HEK293 (cell line): Measurements from ENCODE around the gene PHACTR1.

Source experiments
- CTCF ChIA-PET: fragments of 350-600 bp; formaldehyde crosslinking; extraction: SDS; loops from one replicate; lab custom pipeline; 2021; ENCODE audit warnings: antibody characterized with exemption; lab: Yijun Ruan, JAX
- POLR2A ChIA-PET: fragments of 300-600 bp; formaldehyde crosslinking; extraction: SDS; loops from one replicate; lab custom pipeline; 2020; ENCODE audit warnings: antibody characterized with exemption, inconsistent platforms; lab: Yijun Ruan, JAX
- H3K27ac ChIP-seq: fragments of 200-500 bp; sonication (Bioruptor generic); 2 replicates; pipeline ENCODE4 v1.5.1; 2014; ENCODE audit warnings: low read depth, low read length, control low read depth, inconsistent platforms; ENCODE audit errors: extremely low read depth
- H3K36me3 ChIP-seq, 2 experiments: fragments of 200-500 bp in 1 of 2; sonication (Bioruptor generic) in 1 of 2; 1 replicate in 1 of 2; 2 replicates in 1 of 2; pipeline ENCODE4 v1.5.1; 2014 to 2017; ENCODE audit warnings: inconsistent platforms in 2 of 2, low read length in 2 of 2; ENCODE audit not compliant: control insufficient read depth in 2 of 2, insufficient read depth in 1 of 2
- H3K4me1 ChIP-seq: fragments of 200-500 bp; sonication (Bioruptor generic); 2 replicates; pipeline ENCODE4 v1.5.1; 2014; ENCODE audit warnings: mild to moderate bottlenecking, low read length, inconsistent platforms; ENCODE audit not compliant: control insufficient read depth, insufficient read depth
- H3K4me3 ChIP-seq: 2 replicates; pipeline ENCODE4 v1.5.1; 2011; ENCODE audit warnings: low read depth, mild to moderate bottlenecking, control low read depth, low read length, moderate library complexity
- H3K9me3 ChIP-seq: fragments of 200-500 bp; sonication (Bioruptor generic); 2 replicates; pipeline ENCODE4 v1.5.1; 2014; ENCODE audit warnings: low read depth, low read length, inconsistent platforms; ENCODE audit not compliant: control insufficient read depth, insufficient read depth
- ZBTB49 ChIP-seq: fragments of 450-650 bp; formaldehyde crosslinking; IDR thresholded peaks from 2 replicates; pipeline ENCODE4 v1.5.1; 2016; ENCODE audit warnings: missing biosample characterization, missing genetic modification characterization, low read depth
- ZFP3 ChIP-seq: fragments of 450-650 bp; formaldehyde crosslinking; IDR thresholded peaks from 2 replicates; pipeline ENCODE4 v1.5.1; 2016; ENCODE audit warnings: low read depth, missing biosample characterization, missing genetic modification characterization
- ZFP37 ChIP-seq: fragments of 450-650 bp; formaldehyde crosslinking; IDR thresholded peaks from 2 replicates; pipeline ENCODE4 v1.5.1; 2016; ENCODE audit warnings: missing biosample characterization, missing genetic modification characterization
- ZNF112 ChIP-seq: fragments of 450-650 bp; formaldehyde crosslinking; IDR thresholded peaks from 2 replicates; pipeline ENCODE4 v1.5.0; 2017; ENCODE audit warnings: missing biosample characterization, missing genetic modification characterization
- ZNF133 ChIP-seq: fragments of 450-650 bp; formaldehyde crosslinking; IDR thresholded peaks from 2 replicates; pipeline ENCODE4 v1.5.1; 2016; ENCODE audit warnings: missing biosample characterization, missing genetic modification characterization
- ZNF157 ChIP-seq: fragments of 450-650 bp; formaldehyde crosslinking; IDR thresholded peaks from 2 replicates; pipeline ENCODE4 v1.5.1; 2016; ENCODE audit warnings: missing biosample characterization, missing genetic modification characterization
- ZNF223 ChIP-seq: fragments of 450-650 bp; formaldehyde crosslinking; IDR thresholded peaks from 2 replicates; pipeline ENCODE4 v1.5.1; 2016; ENCODE audit warnings: missing biosample characterization, missing genetic modification characterization
- ZNF354C ChIP-seq: fragments of 450-650 bp; formaldehyde crosslinking; IDR thresholded peaks from 2 replicates; pipeline ENCODE4 v1.5.1; 2016; ENCODE audit warnings: missing biosample characterization, missing genetic modification characterization, low read depth, borderline replicate concordance
- ZNF501 ChIP-seq: fragments of 450-650 bp; formaldehyde crosslinking; IDR thresholded peaks from 2 replicates; pipeline ENCODE4 v1.5.1; 2016; ENCODE audit warnings: missing biosample characterization, missing genetic modification characterization
- ZNF510 ChIP-seq: fragments of 450-650 bp; formaldehyde crosslinking; IDR thresholded peaks from 2 replicates; pipeline ENCODE4 v1.5.1; 2018; ENCODE audit warnings: mild to moderate bottlenecking, missing genetic modification characterization, missing biosample characterization; ENCODE audit not compliant: insufficient replicate concordance
- ZNF544 ChIP-seq: fragments of 450-650 bp; formaldehyde crosslinking; IDR thresholded peaks from 2 replicates; pipeline ENCODE4 v1.5.0; 2017; ENCODE audit warnings: missing biosample characterization, missing genetic modification characterization
- ZNF629 ChIP-seq: fragments of 450-650 bp; formaldehyde crosslinking; IDR thresholded peaks from 2 replicates; pipeline ENCODE4 v1.5.1; 2017; ENCODE audit warnings: missing biosample characterization, missing genetic modification characterization
- ZNF658 ChIP-seq: fragments of 450-650 bp; formaldehyde crosslinking; IDR thresholded peaks from 2 replicates; pipeline ENCODE4; 2016; ENCODE audit warnings: missing biosample characterization, missing genetic modification characterization
- ZNF747 ChIP-seq: fragments of 450-650 bp; formaldehyde crosslinking; IDR thresholded peaks from 2 replicates; pipeline ENCODE4 v1.5.1; 2016; ENCODE audit warnings: missing biosample characterization, missing genetic modification characterization
- ZNF843 ChIP-seq: fragments of 450-650 bp; formaldehyde crosslinking; IDR thresholded peaks from 2 replicates; pipeline ENCODE4 v1.5.1; 2016; ENCODE audit warnings: missing biosample characterization, missing genetic modification characterization
- TF ChIP-seq, protein P1 (sequence below): fragments of 450-650 bp; formaldehyde crosslinking; IDR thresholded peaks from 2 replicates; pipeline ENCODE4 v1.5.1; 2016; ENCODE audit warnings: missing biosample characterization, missing genetic modification characterization, borderline replicate concordance

The PHACTR1 gene

DNA sequence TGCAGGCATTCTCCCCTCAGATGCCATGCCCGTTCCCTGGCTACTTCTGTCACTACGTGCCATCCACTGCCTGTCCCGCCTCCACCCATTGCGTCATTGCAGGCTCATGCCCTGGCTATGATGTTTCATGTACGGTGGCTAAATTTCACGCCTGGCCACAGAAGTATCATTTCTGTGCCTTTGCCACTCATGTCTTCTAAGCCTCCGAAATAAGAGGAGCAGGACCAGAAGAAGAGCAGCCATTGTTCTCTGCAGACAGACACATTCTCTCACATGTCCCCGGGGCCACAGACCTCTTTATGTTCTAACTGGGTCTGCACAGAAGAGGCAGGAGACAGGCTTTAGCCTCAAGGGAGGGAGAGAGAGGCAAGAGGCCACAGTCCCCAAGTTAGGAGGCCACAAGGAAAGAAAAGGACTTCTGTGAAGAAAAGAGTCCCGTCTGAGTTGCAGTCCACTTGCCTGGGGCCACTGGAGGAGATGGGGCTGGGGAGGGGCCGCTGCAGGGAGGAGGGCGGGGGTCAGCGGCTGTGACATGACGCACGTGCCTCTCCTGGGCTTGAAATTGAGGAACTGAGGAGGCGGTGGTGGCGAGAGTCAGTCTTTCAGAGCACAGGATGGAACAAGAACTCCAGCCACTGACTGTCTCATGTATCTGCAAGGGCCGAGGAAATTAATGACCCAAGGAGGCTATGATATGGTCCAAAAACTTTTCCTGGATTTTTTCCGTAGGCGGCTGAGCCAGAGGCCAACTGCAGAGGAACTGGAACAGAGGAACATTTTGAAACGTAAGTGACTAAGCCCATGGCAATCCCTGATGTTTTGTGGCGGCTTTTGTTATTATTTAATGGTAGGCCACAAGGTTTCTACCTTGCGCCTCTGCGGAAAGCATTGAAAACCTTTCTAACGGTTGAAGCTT, 555.8 kb downstream of the PHACTR1 start:
- CTCF ChIA-PET = no interaction called here
- no peak overlapping the region for H3K4me3 ChIP-seq
- no peak overlapping the region for H3K27ac ChIP-seq
- 0 out of 2 replicates have a peak, but pooled peaks cover 2% of the 10 kb centered on the region for H3K4me1 ChIP-seq
- TF ChIP-seq ZNF510 (tag by site-specific recombination) (no peak), ZNF544 (no peak), ZNF157 (tag by site-specific recombination) (no peak), ZNF501 (tag by site-specific recombination) (no peak), ZNF112 (tag by site-specific recombination) (no peak), ZNF223 (no peak), ZNF133 (tag by site-specific recombination) (no peak), ZFP37 (tag by site-specific recombination) (no peak), ZNF747 (tag by site-specific recombination) (no peak), ZBTB49 (tag by site-specific recombination) (no peak), ZNF658 (tag by site-specific recombination) (no peak), ZNF843 (tag by site-specific recombination) (no peak), ZNF354C (tag by site-specific recombination) (no peak), ZNF629 (tag by site-specific recombination) (no peak)
- TF ChIP-seq, protein P1, sequence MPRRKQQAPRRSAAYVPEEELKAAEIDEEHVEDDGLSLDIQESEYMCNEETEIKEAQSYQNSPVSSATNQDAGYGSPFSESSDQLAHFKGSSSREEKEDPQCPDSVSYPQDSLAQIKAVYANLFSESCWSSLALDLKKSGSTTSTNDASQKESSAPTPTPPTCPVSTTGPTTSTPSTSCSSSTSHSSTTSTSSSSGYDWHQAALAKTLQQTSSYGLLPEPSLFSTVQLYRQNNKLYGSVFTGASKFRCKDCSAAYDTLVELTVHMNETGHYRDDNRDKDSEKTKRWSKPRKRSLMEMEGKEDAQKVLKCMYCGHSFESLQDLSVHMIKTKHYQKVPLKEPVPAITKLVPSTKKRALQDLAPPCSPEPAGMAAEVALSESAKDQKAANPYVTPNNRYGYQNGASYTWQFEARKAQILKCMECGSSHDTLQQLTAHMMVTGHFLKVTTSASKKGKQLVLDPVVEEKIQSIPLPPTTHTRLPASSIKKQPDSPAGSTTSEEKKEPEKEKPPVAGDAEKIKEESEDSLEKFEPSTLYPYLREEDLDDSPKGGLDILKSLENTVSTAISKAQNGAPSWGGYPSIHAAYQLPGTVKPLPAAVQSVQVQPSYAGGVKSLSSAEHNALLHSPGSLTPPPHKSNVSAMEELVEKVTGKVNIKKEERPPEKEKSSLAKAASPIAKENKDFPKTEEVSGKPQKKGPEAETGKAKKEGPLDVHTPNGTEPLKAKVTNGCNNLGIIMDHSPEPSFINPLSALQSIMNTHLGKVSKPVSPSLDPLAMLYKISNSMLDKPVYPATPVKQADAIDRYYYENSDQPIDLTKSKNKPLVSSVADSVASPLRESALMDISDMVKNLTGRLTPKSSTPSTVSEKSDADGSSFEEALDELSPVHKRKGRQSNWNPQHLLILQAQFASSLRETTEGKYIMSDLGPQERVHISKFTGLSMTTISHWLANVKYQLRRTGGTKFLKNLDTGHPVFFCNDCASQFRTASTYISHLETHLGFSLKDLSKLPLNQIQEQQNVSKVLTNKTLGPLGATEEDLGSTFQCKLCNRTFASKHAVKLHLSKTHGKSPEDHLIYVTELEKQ (tag by site-specific recombination) = no peak
- H3K36me3 ChIP-seq = no peaks in the 10 kb centered on the region
- H3K9me3 ChIP-seq = no peaks in the 10 kb centered on the region
- POLR2A ChIA-PET = no interaction called here

DNA sequence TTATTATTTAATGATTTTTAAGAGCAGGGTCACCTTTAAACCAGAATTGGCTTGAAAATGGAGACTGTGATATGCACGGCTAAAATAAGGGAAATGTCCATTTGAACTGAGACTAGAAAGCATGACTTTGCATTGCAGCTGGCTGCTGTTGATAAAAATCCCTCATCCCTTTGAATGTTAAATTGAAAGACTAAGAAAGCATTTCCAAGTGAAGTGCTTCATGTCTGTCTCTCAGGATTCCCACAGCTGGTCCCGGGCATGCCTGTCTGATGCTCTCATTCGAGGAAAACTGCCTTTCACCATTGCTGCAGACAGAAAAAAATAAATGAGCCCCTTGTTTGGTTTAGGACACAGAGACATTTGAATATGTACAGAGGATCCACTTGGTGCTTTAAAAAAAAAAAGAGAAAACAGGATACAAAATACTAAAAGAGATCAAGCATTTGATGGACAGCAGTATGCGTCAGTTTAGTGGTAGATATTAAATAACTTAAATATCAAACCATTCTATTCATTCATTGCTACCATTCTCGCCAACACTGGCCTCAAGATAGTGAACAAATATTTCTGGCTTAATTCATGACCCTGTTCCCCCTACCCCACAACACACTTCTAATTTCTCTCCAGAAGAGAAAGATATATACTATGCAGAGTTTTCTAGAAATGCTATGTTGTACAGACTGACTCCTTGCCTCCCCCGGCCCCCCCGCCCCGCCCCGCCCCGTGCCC, 556.8 kb downstream of the PHACTR1 start:
- no peaks in the 10 kb centered on the region for H3K36me3 ChIP-seq
- H3K9me3 ChIP-seq = no peaks in the 10 kb centered on the region
- no peaks in the 10 kb centered on the region for H3K4me1 ChIP-seq
- H3K4me3 ChIP-seq = no peak overlapping the region
- TF ChIP-seq ZFP3 (tag by site-specific recombination) = no peak
- H3K27ac ChIP-seq = no peak overlapping the region
- POLR2A ChIA-PET = no interaction called here
- CTCF ChIA-PET = interaction anchor here (0.7 kb wide), 1 partner anchor 265 kb away, joined by 3 read pairs; no protein-coding TSS in a partner anchor
